Hematopoietic multipotent progenitor cell (in vitro differentiated cells): ENCODE results near the gene ST3GAL5. TPM values are rescaled to one million over a fixed set of nuclear protein-coding genes. Genes with fewer than 3 reads are reported as not detected.

ENCODE experiments used
- DNase-seq, 3 donors: peaks; one replicate each; pipeline ENCODE4 v3.0.0-alpha.2; 2011 to 2015; ENCODE audit warnings: low read depth in 2 of 3, low spot score in 2 of 3
- total RNA-seq: library from RNA; depleted of rRNA; stranded (reverse); fragments of >200 nt; gene quantifications from one replicate; pipeline ENCODE4 v1.2.3, GENCODE V29; 2012

ST3GAL5 gene
- total RNA-seq, 1 donor = 4.0 TPM

DNA sequence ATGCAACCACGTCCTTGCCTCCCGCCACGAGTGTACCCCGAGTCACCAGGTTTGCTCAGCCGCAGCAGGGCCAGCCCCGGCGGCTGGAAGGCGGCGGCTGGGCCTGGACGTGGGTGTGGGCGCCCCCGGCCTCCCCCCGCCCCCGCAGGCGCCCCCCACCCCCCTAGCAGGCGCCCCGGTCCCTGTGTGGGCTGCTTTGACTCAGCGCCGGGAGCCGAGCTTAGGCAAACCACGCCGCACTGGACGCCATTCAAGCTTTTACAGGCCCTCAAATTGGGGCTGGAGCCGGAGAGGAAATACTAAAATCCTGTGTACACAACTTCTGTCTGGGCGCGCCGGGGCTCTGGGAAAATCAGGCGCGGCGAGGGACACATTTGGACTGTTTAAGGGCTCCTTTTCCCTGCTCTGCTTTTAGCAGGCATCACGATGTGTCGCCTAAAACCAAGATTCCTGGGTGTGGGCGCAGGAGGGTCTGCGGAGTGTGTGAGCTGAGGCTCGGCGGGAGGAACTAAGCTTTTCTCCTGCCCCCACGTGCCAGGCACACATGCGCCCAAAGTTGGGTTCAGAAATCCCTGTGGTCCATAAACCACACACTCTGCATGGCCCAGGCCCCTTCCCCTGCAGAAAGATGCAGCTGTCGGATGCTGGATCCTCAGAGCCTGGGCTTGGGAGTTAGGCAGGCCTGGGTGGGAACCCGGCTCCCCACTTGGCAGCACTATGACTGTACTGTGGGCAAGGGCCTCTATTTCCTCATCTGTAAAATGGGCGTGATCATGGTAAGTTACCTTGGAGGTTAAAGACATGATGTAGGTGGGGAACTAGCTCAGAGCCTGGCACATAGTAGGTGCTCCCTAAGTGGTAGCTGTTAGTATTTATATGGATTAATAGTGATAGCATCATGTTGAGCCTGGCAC is 77.4 kb downstream of the ST3GAL5 start:
- DNase-seq = no peak

- no peak for DNase-seq
Observed at GRCh38 chr2:85810371-85811179, 78.2 kb downstream of the ST3GAL5 start.

GRCh38 chr2:85807756-85808155 is 81.0 kb downstream of the ST3GAL5 start:
- no peak for DNase-seq

GRCh38 chr2:85806358-85807118 is 82.3 kb downstream of the ST3GAL5 start:
- no peak for DNase-seq

DNA sequence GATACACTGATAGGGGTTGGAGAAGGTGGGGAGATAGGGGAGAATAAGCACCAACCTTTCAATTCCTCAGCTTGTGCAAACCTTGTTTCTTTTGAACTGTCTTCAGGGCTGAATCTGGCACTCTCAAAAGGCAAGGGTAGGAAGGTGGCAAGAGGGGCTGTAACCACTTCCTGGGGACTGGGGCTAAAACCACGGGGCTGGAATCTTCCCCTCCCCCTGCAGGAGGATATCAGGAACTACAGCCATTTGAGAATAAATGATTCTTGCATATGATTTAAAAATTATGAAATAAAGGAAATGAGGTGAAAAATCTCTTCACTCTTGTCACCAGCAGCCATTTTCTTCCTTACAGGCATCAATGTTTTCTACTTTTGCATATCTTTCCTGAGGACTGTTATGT is 84.2 kb downstream of the ST3GAL5 start:
- peak in 2 of 3 donors; percentile 35 to 71 for DNase-seq

DNA sequence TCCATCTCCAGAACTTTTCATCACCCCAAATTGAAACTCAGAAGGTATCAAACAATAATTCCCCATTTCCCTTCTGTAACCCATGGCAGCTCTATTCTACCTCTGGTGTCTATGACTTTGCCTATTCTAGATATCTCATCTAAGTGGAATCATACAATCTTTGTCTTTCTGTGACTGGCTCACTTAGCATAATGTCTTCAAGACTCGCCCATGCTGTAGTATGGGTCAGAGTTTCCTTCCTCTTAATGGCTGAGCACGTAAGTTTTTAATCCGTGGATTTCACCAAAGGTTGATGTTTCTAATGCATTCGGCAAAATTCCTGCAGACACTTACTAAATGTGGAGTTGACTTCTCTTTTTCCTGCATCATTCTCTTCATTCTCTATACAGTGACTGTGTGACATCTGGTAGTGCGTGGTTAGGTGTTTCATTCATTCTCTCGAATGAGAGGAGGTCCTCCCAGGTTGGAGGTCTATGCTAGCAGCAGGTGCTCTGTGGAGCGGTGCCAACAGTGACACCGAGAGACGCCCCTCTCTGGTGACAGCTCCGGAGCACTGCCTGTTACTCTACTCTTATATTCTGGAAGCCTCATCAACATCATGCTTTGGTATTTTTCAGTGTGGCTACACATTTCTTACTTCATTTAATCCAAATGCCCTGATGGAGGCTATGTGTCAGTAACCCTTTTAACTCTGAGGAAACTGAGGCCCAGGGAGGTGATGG is 84.9 kb downstream of the ST3GAL5 start:
- no peak for DNase-seq

DNA sequence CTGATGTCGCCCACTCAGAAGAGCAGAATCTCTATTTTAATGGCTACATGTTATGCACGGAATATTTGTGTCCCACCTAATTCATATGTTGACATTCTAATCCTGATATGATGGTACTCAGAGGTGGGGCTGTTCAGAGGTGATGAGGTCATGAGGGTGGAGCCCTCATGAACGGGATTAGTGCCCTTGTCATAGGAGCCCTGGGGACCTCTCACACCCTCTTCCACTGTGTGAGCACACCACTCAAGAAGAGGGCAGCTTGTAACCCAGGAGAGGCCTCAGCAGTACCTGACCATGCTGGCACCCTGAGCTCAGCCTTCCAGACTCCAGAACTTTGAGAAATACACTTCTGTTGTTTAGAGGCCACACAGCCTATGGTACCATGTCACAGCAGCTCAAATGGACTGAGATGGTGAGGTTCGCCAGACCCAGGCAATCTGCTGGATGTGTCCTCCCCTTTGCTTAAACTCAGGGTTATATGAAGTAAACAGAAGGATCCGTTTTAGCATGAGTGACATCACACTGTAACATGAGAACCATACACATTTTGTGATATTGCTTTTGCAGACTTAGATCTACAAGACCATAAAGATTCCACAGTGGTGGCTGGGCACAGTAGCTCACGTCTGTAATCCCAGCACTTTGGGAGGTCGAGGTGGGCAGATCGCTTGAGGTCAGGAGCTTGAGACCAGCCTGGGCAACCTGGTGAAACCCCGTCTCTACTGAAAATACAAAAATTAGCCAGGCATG is 86.3 kb downstream of the ST3GAL5 start:
- no peak for DNase-seq

DNA sequence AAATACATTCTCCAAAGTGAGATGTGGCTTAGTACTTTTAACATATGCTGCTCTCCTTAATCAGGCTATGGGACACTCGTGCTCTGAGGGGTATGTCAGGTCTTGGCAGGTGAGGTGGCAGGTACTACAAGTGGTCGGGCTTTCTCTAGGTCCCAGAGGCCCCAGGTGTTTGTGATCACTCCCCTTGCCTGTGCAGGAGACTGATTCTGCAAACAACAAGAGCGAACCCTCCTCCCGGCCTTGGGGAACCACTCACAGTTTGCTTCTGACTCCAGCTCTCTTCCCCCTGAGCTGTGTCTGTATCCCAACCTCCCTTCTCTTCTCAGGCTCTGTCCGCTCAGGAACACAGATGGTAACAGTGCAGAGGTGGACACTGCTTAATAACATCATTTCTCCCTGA is 86.9 kb downstream of the ST3GAL5 start:
- DNase-seq = no peak

- DNase-seq = no peak
Observed at GRCh38 chr2:85800586-85800985, 88.2 kb downstream of the ST3GAL5 start.

GRCh38 chr2:85799215-85799956 is 89.4 kb downstream of the ST3GAL5 start:
- DNase-seq = no peak

DNA sequence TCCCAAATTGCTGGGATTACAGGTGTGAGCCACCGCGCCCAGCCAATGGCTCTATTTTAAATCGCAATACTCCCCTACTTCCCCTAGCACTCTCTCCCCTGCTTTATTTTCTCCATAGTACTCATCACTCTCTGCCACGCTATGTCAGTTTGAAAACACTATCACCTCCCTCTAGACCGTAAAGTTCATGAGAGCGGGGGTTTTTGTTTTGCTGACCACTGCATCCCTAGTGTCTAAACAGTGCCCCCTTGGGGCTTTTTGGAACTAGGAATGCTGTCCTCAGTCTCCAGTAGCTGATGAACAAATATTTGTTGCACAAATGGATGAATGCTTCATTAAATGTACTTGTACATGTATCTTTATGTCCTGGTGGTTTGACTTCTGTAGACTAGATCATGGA is 90.9 kb downstream of the ST3GAL5 start:
- no peak for DNase-seq

- no peak for DNase-seq
Observed at GRCh38 chr2:85797263-85797660, 91.5 kb downstream of the ST3GAL5 start.

- DNase-seq = no peak
Observed at GRCh38 chr2:85796341-85797262, 92.2 kb downstream of the ST3GAL5 start.

- DNase-seq = no peak
Observed at GRCh38 chr2:85796046-85796340, 92.8 kb downstream of the ST3GAL5 start.

DNA sequence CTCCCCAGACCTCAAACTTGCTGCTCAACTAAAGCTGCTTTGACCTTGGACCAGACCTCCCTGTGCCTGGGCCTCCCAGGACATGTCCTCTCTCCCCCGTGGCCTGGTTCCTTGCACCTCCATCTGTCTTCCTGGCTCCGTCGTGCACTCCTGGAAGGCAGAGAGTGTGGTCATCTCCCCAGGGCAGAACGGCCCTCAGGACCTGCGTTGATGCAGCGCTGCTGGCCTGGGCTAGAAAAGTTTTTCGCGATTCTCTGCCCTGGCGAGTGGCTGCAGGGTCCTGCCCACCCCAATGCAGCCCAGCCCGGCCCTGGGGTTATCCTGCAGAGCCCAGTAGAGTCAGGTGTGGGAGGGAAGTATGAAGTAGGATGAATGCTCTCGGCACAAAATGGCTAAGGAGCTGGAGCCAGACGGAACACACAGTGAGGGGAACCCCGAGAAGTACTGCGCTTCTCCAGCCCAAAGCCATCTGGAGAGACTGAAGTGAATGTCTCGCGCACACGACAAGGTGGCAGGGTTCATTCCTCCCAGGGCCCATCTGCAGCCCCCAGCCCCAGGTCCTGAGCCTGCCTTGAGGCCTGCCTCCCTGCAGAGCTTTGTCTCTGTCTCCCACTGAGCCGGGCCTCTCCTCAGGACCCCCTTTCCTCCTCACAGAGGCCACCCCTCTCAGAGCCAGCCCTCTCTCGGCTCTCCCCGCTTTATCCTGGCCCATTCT is 93.3 kb downstream of the ST3GAL5 start:
- no peak for DNase-seq

DNA sequence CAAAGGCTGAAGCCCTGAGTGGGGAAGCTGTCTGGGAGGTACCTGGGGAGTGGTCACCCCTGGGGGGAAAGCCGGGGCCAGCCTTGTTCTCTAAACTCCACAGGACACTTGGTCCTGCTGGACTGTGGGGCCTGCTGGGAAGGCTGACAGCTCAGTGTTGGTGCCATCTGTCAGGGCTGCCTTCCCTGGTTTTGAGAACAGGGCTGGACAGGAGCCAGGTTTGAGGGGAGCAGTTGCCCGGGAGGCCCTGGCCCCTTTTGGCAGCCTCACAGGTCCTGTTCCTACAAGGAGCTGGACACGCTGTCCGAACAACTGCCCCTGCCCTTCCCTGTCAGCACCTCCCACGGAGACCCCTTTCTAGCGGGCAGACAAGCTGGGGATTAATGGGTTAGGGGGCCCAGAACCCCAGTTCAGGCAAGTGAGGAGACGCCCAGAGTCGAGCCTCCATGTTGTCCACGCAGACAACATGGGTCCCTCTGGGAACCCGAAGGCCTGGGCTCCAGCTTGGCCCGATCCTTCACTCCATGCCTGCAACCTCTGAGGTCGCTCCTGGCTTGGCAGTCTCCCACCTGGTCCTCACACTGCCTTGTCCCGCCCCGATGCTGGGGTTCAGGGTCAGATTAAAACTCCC is 94.2 kb downstream of the ST3GAL5 start:
- DNase-seq = no peak

DNA sequence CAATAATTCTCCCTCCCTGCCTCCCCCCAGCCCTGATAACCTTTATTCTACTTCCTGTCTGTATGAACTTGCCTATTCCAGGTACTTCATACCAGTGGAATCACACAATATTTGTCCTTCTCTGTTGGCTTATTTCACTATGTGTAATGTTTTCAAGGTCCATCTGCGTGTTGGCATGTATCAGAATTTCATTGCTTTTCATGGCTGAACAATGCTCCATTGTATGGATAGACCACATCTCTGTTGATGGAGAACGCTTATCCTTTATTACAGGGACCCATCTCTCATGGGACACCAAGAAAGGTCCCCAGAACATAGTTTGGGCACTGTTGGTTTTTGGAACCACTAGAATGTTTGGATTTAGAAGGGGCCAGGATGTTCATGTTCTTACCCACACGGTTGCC is 94.8 kb downstream of the ST3GAL5 start:
- no peak for DNase-seq
